Neuron (in vitro differentiated cells): ENCODE measurements around the gene SLC19A2.

Experiments
- H2AFZ ChIP-seq: one replicate; pipeline ENCODE4 v1.6.1; 2013; ENCODE audit warnings: low read depth, mild to moderate bottlenecking, inconsistent platforms, low read length, moderate library complexity
- H3K27me3 ChIP-seq: one replicate; pipeline ENCODE4 v1.6.1; 2013; ENCODE audit warnings: low read length; ENCODE audit not compliant: insufficient read depth
- H3K36me3 ChIP-seq: one replicate; pipeline ENCODE4 v1.6.1; 2013; ENCODE audit warnings: low read length; ENCODE audit not compliant: insufficient read depth
- H3K4me1 ChIP-seq: one replicate; pipeline ENCODE4 v1.6.1; 2013; ENCODE audit warnings: low read length; ENCODE audit not compliant: insufficient read depth
- H3K4me3 ChIP-seq: 2 replicates; pipeline ENCODE4 v1.5.1; 2013; ENCODE audit warnings: mild to moderate bottlenecking, low read length, moderate library complexity
- H3K9me3 ChIP-seq: one replicate; pipeline ENCODE4 v1.6.1; 2013; ENCODE audit warnings: low read length

SLC19A2 gene

DNA sequence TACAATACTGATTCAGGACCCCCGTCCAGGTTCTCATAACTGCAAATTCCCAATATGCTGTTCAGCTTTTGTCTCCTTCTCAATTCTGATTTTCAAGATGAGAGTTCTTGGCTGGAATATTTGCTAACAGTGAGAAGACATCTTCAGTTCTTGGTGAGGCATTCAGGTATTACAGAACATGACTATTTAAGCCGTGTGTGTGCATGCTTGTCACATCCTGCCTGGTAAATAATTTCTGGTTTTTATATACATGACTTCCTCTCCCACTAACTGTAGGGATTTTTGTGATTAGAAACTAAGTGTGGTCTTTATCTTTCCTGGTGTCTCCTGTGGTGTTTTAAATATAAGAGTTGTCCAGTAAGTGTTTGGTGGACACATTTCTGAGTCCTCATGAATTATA, 10.2 kb upstream of the SLC19A2 start:
- Histone ChIP-seq H2AFZ (no peak overlapping the region), H3K4me3 (no peak overlapping the region), H3K4me1 (no peaks in the 10 kb centered on the region), H3K9me3 (no peaks in the 10 kb centered on the region), H3K36me3 (no peaks in the 10 kb centered on the region), H3K27me3 (no peaks in the 10 kb centered on the region)

DNA sequence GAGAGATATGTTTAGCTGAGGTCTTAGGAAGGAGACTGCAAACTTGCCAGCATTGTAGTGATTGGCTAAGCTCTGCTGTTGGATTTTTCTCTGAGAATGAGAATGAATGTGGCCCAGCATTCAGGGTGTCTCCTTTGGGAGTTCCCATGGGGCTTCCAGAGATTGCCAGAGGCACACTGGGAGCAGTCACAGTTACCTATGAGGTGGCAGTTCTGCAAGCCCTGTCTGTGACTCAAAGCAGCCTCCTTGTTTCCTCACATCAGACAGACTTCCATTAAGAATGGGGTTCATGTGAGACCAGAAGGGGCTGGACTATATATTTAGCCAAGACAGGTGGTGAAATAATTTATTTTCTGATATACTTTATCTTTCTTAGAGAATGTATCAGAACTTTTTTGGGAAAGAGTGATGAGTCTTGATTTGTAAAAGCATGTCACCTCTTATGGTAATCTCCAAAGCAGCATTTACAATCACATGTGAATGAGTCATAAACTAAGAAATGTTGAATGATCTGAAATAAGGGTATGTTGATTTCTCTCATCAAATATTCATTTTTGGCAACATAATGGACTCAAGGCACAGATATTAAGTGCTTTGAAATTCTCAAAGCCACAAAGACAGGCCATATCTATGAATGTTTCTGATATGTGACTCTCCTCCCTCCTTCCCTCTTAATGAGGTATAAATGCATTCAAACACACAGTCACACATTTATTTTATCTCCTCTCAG, 9.5 kb upstream of the SLC19A2 start:
- no peaks in the 10 kb centered on the region for H3K27me3 ChIP-seq
- no peak overlapping the region for H2AFZ ChIP-seq
- H3K4me1 ChIP-seq, result no peaks in the 10 kb centered on the region
- H3K36me3 ChIP-seq, result no peaks in the 10 kb centered on the region
- no peak overlapping the region for H3K4me3 ChIP-seq
- no peaks in the 10 kb centered on the region for H3K9me3 ChIP-seq

DNA sequence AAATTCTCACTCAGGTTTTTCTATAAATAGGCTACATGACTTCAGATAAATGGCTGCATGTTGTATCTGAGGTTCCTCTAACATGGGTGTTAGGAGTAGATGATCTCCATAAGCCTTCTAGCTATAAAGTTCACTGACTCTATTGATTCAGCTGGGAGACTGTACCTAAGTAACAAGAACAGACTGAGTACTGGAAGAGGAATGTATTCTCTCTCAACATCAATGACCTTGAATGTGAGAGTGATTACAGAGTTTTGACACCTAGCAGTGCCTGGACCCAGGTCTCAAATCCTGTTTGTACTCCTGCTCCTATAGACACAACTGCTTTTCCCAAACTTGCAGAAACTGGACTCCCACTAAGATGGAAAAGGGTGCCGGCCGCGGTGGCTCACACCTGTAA, 8.6 kb upstream of the SLC19A2 start:
- Histone ChIP-seq H3K4me3 (no peak overlapping the region), H3K36me3 (no peaks in the 10 kb centered on the region), H3K27me3 (no peaks in the 10 kb centered on the region), H3K9me3 (no peaks in the 10 kb centered on the region), H3K4me1 (no peaks in the 10 kb centered on the region), H2AFZ (no peak overlapping the region)

DNA sequence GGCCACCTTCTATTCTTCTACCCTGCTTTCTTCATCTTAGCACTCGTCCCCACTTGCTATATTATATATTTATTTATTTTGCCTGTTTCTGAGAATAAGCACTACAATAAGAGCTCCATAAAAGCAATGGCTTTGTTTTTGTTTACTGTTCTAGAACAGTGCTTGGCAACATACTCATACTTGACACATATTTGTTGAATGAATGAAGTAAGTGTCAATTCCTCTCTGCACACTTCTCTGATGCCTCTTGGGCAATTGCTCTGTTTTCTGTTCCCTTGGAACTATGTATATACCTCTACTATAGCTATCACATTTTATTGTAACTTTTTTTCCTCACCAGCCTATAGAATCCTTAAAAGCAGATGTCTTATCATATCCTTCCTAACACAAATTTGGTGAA, 7.5 kb upstream of the SLC19A2 start:
- Histone ChIP-seq H3K36me3 (no peaks in the 10 kb centered on the region), H3K27me3 (no peaks in the 10 kb centered on the region), H2AFZ (no peak overlapping the region), H3K4me1 (no peaks in the 10 kb centered on the region), H3K4me3 (no peak overlapping the region), H3K9me3 (no peaks in the 10 kb centered on the region)

DNA sequence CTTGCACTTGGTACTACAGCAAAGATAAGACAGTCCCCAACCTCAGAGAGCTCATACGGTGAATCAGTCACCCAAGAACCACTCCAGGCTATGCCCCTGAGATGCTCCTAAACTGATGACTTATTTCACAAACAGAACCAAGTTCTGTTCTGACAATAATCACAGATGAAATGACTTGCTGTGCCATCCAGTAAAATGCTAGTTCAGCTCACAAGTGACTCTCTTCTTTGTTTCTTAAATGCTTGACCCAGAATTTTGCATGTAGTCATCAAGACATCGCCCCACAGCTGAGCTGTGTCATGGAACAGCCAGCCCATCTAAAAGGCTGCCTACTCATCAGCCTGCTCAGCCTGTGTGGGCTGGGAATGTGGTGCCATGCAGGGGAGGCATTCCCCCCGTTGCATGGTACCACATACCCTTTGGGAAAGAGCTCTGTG, 6.1 kb upstream of the SLC19A2 start:
- Histone ChIP-seq H3K9me3 (no peaks in the 10 kb centered on the region), H3K4me1 (peaks cover 7% of the 10 kb centered on the region), H3K36me3 (no peaks in the 10 kb centered on the region), H2AFZ (no peak overlapping the region), H3K27me3 (no peaks in the 10 kb centered on the region), H3K4me3 (no peak overlapping the region)

DNA sequence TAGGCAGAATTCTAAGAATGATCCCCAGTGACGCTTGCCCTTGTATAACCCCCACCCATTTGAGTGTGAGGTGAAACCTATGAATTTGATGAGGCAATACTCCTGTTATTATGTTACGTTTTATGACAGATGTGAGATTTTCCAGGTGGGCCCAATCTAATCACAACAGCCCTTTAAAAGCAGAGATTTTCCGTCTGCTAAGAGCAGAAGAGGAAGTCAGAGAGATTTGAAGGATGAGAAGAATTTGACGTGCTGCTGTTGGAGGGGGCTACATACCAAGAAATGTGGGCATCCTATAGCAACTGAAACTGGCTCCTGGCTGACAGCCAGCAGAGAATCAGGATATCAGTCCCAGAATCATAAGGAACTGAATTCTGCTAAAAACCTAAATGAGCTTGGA, 2.4 kb upstream of the SLC19A2 start:
- H3K36me3 ChIP-seq, result no peaks in the 10 kb centered on the region
- no peak overlapping the region for H3K4me3 ChIP-seq
- H3K27me3 ChIP-seq, result no peaks in the 10 kb centered on the region
- no peaks in the 10 kb centered on the region for H3K9me3 ChIP-seq
- H3K4me1 ChIP-seq, result peaks cover 31% of the 10 kb centered on the region
- H2AFZ ChIP-seq, result no peak overlapping the region

DNA sequence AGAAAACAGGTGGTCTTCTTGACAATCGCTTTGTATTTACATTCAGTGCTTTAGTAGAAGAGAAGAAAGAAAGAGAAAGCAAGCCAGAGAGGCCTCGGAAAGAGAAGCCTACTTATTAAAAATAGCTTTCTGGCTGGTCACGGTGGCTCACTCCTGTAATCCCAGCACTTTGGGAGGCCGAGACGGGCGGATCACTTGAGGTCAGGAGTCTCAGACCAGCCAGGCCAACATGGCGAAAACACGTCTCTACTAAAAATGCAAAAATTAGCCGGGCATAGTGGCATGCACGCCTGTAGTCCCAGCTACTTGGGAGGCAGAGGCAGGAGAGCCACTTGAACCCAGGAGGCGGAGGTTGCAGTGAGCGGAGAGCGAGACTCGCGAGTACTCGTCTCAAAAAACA, 1.8 kb upstream of the SLC19A2 start:
- H3K4me3 ChIP-seq, result no peak overlapping the region

DNA sequence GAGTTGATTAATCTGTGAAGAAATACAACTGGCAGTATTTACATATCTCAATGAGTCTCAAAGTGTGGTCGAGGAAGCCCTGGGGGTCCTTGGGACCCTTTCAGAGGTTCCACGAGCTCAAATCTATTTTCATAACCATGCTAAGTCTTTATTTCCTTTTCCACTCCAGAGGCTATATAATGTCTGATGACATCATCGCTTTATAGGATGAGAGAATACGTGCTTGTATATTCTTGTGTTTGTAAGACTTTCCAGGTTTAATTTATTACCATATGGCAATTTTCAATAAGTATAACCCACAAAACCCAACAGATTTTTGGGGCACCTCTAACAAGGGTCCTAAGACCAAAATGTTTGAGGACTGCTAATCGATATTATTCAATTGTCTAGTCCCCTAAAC, 1.4 kb upstream of the SLC19A2 start:
- Histone ChIP-seq H3K9me3 (no peaks in the 10 kb centered on the region), H3K36me3 (no peaks in the 10 kb centered on the region), H3K27me3 (no peaks in the 10 kb centered on the region), H3K4me1 (peaks cover 32% of the 10 kb centered on the region), H3K4me3 (peak overlapping the region; percentile 59), H2AFZ (peak overlapping the region; percentile 89)

More for the DNA sequence above, 1.8 kb upstream of the SLC19A2 start:
- H3K36me3 ChIP-seq, result no peaks in the 10 kb centered on the region
- no peaks in the 10 kb centered on the region for H3K9me3 ChIP-seq
- no peaks in the 10 kb centered on the region for H3K27me3 ChIP-seq
- no peak overlapping the region for H2AFZ ChIP-seq
- peaks cover 32% of the 10 kb centered on the region for H3K4me1 ChIP-seq

DNA sequence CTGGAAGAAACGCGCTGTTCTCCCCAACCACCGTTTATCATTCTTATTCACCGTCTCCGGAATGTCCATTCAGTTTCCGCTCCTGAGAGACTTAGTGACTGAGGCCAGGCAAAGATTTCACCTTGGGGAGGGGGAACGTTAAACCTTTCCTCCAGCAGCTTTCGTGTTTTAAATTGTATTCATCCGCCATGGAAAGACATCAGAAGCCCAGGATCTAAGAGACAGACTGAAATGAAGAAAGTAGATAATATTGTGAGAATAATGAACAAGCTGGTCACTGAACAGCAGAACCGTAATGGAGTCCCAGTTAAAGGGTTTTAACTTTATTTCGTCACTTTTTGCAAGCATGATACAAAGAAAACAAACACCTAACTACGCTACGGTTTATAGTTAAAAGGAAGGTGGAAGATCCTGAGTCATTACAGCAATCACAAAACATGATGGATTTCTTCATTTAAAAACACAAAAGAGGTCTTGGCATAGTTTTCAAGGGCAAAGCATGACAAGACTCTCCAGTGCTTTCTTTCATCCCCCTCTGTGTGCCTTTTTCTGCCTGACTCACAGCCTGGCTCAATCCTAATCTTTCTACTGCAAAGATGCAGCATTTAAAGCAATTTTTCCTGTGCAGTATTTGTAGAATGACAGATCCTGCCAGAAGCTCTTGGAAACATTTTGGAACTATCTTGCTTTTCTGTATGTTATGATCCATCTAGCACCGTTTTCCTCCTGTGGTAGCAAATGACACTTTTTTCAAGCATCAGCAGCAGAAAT, 722 bp upstream of the SLC19A2 start:
- H3K4me3 ChIP-seq, result peak overlapping the region; percentile 59
- H3K36me3 ChIP-seq, result no peaks in the 10 kb centered on the region
- peak overlapping the region; percentile 89 for H2AFZ ChIP-seq

DNA sequence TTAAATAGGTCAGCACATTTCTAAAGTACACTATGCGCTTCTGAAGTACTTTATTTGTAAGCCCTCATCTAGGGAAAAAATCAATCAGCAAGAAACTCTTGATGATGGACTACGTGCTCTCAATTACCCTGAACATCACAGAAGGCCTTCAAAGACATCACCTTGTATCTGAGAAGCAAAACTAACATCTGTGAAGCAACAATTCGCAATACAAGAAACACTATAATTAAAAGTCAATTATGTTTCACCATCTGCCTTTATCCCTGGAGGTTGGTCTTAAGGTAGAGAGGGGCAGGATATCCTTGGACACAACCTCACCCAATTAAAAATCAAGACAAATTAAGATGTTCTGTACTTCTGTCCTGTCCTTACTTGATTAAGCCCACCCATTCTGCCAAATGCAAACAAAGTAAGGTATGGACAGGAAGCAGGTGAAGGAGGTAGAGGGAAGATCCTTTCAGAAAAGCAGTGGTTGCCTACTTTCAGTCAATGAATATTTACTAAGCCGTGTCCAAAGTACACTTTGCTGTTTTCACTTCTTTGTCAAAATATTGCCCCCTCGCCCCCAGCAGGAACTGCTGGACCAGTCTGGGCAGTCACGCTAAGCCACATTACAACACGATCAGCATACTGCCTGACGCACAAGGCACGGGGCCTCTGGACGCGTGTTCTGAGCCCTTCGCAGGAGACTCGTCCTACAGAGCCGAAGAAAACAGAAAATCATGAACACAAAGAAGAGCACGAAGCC, 887 bp downstream of the SLC19A2 start:
- H3K4me3 ChIP-seq, result peak overlapping the region; percentile 59
- no peaks in the 10 kb centered on the region for H3K9me3 ChIP-seq
- no peaks in the 10 kb centered on the region for H3K27me3 ChIP-seq
- no peaks in the 10 kb centered on the region for H3K36me3 ChIP-seq
- H2AFZ ChIP-seq, result peak overlapping the region; percentile 87
- peaks cover 32% of the 10 kb centered on the region for H3K4me1 ChIP-seq

More for the DNA sequence above, 722 bp upstream of the SLC19A2 start:
- Histone ChIP-seq H3K4me1 (peaks cover 32% of the 10 kb centered on the region), H3K27me3 (no peaks in the 10 kb centered on the region), H3K9me3 (no peaks in the 10 kb centered on the region)

DNA sequence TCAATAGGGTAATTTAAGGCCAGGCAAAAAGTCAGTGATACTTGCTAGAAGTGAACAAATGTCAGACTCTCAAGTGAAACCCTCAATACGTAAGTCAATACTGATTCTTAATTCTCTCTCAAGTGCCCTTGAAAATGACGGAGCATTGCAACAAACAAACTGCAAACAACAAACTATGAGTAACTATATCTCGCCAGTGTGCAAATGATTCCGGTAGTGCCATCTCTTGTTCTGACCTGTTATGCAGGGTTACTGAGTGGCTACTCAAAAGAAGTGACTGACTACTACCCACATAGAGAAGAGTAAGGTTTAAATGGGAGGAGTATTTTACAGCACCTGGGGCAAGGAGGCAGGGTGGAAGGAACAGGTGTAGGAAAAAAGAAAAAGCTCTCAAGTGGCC, 1.6 kb downstream of the SLC19A2 start:
- Histone ChIP-seq H3K9me3 (no peaks in the 10 kb centered on the region), H3K4me3 (peak overlapping the region; percentile 59), H2AFZ (no peak overlapping the region), H3K36me3 (no peaks in the 10 kb centered on the region), H3K4me1 (peaks cover 32% of the 10 kb centered on the region), H3K27me3 (no peaks in the 10 kb centered on the region)

DNA sequence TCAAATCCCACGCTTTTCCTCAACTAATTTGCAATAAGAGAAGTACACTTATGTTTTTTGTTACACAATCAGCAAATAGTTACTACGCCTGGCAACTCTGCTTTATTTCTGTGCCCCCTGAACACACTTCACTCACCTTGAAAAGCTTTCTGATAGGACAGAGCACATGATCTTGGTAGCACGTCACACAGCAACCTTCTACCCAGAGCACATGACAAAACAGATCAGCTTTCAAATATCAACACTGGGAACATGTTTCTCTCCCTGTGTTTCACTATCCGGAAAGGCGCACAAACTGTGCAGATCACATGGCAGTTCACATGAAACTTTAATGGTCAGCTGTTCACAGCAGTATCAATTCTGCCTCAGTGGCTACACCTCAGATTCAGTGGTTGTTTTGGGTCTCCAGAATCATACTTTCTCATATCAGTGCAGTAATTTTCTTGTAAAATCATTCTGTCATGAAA, 2.2 kb downstream of the SLC19A2 start:
- Histone ChIP-seq H3K27me3 (no peaks in the 10 kb centered on the region), H3K9me3 (no peaks in the 10 kb centered on the region), H3K4me3 (no peak overlapping the region), H2AFZ (no peak overlapping the region), H3K4me1 (peaks cover 32% of the 10 kb centered on the region), H3K36me3 (no peaks in the 10 kb centered on the region)
